ENCODE measurements around the gene DUOX1. TPM values are rescaled to one million over a fixed set of nuclear protein-coding genes. Genes with fewer than 3 reads are reported as not detected.
"Not testable (repeated sequence)": the region's sequence is repeated elsewhere in the genome, so short reads cannot be mapped to it uniquely, and the experiment has no call there.

DUOX1 gene
- total RNA-seq, 6 experiments from 2014 or later, result 0.06 to 1.4 (median 0.19) TPM; not detected in 3

DNA sequence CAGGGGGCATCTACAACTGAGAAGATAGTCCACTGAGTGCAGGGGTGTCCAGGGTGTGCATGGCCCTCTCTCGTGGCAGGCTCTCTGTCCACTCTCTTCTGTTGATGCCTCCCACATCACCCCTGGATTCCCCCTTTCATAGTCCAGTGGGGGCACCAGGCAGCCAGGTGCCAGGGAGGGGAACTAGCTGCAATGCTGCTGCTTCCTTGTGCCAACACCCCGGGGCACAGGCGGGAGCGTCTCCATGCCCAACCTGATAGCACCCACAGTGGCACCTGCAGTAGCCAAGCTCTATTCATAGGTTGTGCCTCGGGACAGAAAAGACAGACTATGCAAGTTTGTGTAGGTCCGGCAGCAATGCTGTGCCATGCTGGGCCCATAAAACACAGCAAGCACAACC is 27.6 kb upstream of the DUOX1 start:
- DNase-seq (no peak), ATAC-seq (no peak)
- Histone ChIP-seq H3K27ac (no peak overlapping the region), H3K9me3 (no peaks in the 10 kb centered on the region), H3K4me3 (no peak overlapping the region), H3K36me3 (no peaks in the 10 kb centered on the region), H3K4me1 (no peaks in the 10 kb centered on the region), H3K27me3 (no peaks in the 10 kb centered on the region)
- WGBS (ENCODE audit: insufficient coverage, low coverage, low lambda C conversion rate, missing lambda C conversion rate), result 80% methylated on average over 2 of the region's 6 CpGs
- intact Hi-C loops (cut with DNase I), result no loop called here
- TF ChIP-seq, protein P1, sequence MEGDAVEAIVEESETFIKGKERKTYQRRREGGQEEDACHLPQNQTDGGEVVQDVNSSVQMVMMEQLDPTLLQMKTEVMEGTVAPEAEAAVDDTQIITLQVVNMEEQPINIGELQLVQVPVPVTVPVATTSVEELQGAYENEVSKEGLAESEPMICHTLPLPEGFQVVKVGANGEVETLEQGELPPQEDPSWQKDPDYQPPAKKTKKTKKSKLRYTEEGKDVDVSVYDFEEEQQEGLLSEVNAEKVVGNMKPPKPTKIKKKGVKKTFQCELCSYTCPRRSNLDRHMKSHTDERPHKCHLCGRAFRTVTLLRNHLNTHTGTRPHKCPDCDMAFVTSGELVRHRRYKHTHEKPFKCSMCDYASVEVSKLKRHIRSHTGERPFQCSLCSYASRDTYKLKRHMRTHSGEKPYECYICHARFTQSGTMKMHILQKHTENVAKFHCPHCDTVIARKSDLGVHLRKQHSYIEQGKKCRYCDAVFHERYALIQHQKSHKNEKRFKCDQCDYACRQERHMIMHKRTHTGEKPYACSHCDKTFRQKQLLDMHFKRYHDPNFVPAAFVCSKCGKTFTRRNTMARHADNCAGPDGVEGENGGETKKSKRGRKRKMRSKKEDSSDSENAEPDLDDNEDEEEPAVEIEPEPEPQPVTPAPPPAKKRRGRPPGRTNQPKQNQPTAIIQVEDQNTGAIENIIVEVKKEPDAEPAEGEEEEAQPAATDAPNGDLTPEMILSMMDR (IDR thresholded peaks at IDR 0.05), result no peak

DNA sequence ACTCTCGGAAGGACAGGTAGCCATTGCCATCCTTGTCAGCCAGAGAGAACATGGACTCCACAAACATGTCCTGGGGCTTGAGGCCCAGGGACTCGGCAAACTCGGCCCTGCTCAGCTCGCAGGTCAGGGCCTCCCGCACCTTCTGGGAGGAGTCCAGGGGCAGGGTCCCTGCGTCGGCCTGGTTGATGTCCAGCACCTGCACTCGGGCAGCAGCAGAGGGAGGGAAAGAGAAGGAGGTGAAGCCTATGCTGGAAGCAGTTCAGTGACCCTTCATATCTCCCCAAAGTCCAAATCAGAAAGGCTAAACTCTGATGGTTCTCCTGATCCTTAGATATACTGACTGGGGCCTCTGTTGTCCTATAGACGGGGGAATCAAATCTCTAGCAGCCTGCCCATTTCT is 25.6 kb upstream of the DUOX1 start:
- H3K4me1 ChIP-seq; H3K36me3 ChIP-seq; ATAC-seq; DNase-seq; H3K27me3 ChIP-seq; H3K4me3 ChIP-seq; intact Hi-C loops (cut with DNase I); H3K9me3 ChIP-seq; H3K27ac ChIP-seq: not testable (repeated sequence)
- 71% methylated on average over 1 of the region's 9 CpGs for WGBS (ENCODE audit: insufficient coverage, low coverage, low lambda C conversion rate, missing lambda C conversion rate)

DNA sequence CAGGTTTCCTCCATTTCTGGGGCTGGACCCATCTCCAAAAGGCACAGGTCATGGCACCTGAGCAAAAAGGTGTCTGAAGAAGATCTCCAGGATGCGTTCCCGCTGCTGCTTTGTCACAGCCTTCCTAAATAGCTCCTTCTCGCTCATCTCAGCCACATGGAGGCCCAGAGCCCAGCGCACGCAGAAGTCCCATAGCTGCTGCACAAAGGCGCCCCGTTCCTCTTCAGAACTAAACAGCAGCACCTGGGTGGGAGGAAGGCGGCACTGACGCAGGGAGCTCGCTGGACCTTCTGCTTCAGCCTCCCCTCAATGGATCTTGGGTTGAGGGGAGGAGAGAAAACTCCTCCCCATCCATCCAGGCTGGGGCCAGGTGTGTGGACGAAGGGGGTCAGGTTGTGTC is 24.2 kb upstream of the DUOX1 start:
- H3K27me3 ChIP-seq, result no peaks in the 10 kb centered on the region
- DNase-seq (no peak), ATAC-seq (no peak)
- intact Hi-C loops (cut with DNase I), result no loop called here
- H3K27ac ChIP-seq, result no peak overlapping the region
- H3K4me1 ChIP-seq, result no peaks in the 10 kb centered on the region
- TF ChIP-seq, protein P1 (IDR thresholded peaks at IDR 0.05), result no peak
- no peak for TF ChIP-seq POLR2A (IDR thresholded peaks at IDR 0.05)
- WGBS (ENCODE audit: insufficient coverage, low coverage, low lambda C conversion rate, missing lambda C conversion rate), result 40% methylated on average over 1 of the region's 11 CpGs
- H3K9me3 ChIP-seq, result no peaks in the 10 kb centered on the region
- H3K4me3 ChIP-seq, result no peak overlapping the region
- no peaks in the 10 kb centered on the region for H3K36me3 ChIP-seq

DNA sequence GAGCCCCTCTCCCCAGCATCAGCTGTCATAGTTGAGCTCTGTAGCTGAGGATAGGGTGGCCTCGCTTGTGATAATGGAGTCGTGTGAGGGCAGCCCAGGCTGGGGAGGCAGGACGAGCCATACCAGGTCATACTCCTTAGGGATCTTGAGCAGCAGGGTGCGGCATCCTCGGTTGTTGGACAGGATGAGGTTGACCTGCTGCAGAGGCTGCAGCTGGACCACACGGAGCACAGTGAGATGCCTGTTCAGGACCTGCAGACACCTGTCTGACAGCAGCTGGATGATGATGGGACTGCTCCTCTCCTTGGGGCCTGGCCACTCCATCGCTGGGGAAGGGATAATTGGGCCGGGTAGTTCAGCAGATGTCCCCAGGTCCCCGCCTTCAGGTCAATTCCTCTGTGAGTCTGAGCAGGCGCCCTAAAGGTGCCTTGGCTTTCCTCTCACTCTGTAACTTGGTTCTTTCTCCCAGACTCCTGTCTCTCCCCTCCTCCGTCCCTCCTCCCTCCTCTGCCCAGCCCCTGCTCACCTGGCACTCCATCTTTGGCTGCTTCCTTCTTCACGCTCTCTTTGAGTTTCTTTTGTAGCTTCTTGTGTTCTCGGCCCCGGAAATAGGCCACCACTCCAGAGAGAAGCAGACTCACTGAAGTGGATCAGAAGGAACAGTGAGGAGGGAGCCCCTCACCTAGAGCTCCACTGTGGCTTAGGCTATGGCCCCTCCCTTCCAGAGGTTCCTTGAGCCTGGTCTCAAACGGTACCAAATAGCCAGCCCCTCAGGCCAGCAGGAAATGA is 23.6 kb upstream of the DUOX1 start:
- intact Hi-C loops (cut with DNase I), result no loop called here
- H3K4me1 ChIP-seq, result no peaks in the 10 kb centered on the region
- H3K9me3 ChIP-seq, result no peaks in the 10 kb centered on the region
- no peak for ATAC-seq
- 72% methylated on average over 5 of the region's 15 CpGs for WGBS (ENCODE audit: insufficient coverage, low coverage, low lambda C conversion rate, missing lambda C conversion rate)
- no peaks in the 10 kb centered on the region for H3K36me3 ChIP-seq
- H3K27me3 ChIP-seq, result no peaks in the 10 kb centered on the region
- no peak overlapping the region for H3K4me3 ChIP-seq
- no peak for DNase-seq
- H3K27ac ChIP-seq, result no peak overlapping the region
- no peak for TF ChIP-seq POLR2A (IDR thresholded peaks at IDR 0.05)
- TF ChIP-seq, protein P1 (IDR thresholded peaks at IDR 0.05), result no peak

DNA sequence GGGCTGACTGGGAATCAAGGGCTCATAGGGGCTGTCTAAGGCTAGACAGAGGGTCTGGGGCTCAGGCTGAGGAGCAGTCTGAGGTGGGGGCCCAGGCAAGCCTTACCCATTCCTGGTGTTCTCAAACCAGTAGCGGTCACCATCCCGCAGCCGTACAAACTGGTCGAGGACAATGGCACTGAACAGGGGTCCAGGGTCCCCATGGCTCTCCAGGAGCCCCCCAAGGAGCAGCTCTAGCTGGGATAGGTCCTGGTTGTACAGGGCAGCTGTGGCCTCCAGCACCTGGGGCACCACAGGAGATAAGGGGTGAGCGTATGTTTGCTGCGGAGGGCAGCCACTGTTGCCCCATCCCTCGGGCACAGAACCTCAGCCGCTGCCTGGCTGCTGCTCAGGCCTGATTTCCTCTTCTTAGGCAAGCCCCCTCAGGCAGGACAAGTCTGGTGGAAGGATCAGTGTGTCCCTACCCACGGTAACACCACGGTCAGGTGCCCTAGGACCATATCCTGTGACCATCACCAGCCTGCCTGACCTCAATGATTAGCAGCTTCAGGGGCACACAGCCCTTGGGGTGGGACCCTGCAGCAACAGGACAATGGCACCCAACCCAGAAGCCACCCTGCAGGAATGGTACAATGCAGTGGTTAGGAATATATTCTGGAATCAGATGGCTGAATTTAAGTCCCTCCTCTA is 21.7 kb upstream of the DUOX1 start:
- H3K9me3 ChIP-seq, result no peaks in the 10 kb centered on the region
- ATAC-seq, result no peak
- no peak overlapping the region for H3K27ac ChIP-seq
- DNase-seq, result no peak
- no CpG with 5 or more reads among the region's 10 CpGs for WGBS (ENCODE audit: insufficient coverage, low coverage, low lambda C conversion rate, missing lambda C conversion rate)
- intact Hi-C loops (cut with DNase I), result no loop called here
- H3K4me3 ChIP-seq, result no peak overlapping the region
- H3K4me1 ChIP-seq, result no peaks in the 10 kb centered on the region
- H3K27me3 ChIP-seq, result peaks cover 0 to 6% of the 10 kb centered on the region in 2 donors
- no peaks in the 10 kb centered on the region for H3K36me3 ChIP-seq
- TF ChIP-seq POLR2A (IDR thresholded peaks at IDR 0.05), result no peak
- TF ChIP-seq, protein P1 (IDR thresholded peaks at IDR 0.05), result no peak
